ENCODE results near the gene CASK.
"Not testable (repeated sequence)": the region's sequence is repeated elsewhere in the genome, so short reads cannot be mapped to it uniquely, and the experiment has no call there.

Gene CASK

GRCh38 chrX:41616935-41617334 is 306.4 kb downstream of the CASK start:
- no peak for DNase-seq (ENCODE audit: low read depth)
- no peak for TF ChIP-seq CTCF (IDR thresholded peaks at IDR 0.05; ENCODE audit: low read depth, low read length, missing control alignments)
- no peak overlapping the region for H3K4me3 ChIP-seq (ENCODE audit: low read depth, low read length)
- in situ Hi-C loops (cut with HindIII; ENCODE audit: low sequenced_read_pairs): no loop called here

- DNase-seq (ENCODE audit: low read depth): no peak
- in situ Hi-C loops (cut with HindIII; ENCODE audit: low sequenced_read_pairs): no loop called here
- no peak overlapping the region for H3K4me3 ChIP-seq (ENCODE audit: low read depth, low read length)
- TF ChIP-seq CTCF (IDR thresholded peaks at IDR 0.05; ENCODE audit: low read depth, low read length, missing control alignments): no peak
Measured at GRCh38 chrX:41616255-41616654, 307.1 kb downstream of the CASK start.

- no peak for DNase-seq (ENCODE audit: low read depth)
- in situ Hi-C loops (cut with HindIII; ENCODE audit: low sequenced_read_pairs): no loop called here
- H3K4me3 ChIP-seq (ENCODE audit: low read depth, low read length): no peak overlapping the region
- no peak for TF ChIP-seq CTCF (IDR thresholded peaks at IDR 0.05; ENCODE audit: low read depth, low read length, missing control alignments)
Measured at GRCh38 chrX:41608244-41608643, 315.1 kb downstream of the CASK start.

GRCh38 chrX:41607264-41607832 is 316.0 kb downstream of the CASK start:
- no peak for DNase-seq (ENCODE audit: low read depth)
- no peak overlapping the region for H3K4me3 ChIP-seq (ENCODE audit: low read depth, low read length)
- in situ Hi-C loops (cut with HindIII; ENCODE audit: low sequenced_read_pairs): no loop called here
- no peak for TF ChIP-seq CTCF (IDR thresholded peaks at IDR 0.05; ENCODE audit: low read depth, low read length, missing control alignments)

GRCh38 chrX:41606057-41606456 is 317.3 kb downstream of the CASK start:
- in situ Hi-C loops (cut with HindIII; ENCODE audit: low sequenced_read_pairs); DNase-seq (ENCODE audit: low read depth); H3K4me3 ChIP-seq (ENCODE audit: low read depth, low read length): not testable (repeated sequence)

GRCh38 chrX:41604766-41605543 is 318.4 kb downstream of the CASK start:
- in situ Hi-C loops (cut with HindIII; ENCODE audit: low sequenced_read_pairs): no loop called here
- H3K4me3 ChIP-seq (ENCODE audit: low read depth, low read length): no peak overlapping the region
- no peak for TF ChIP-seq CTCF (IDR thresholded peaks at IDR 0.05; ENCODE audit: low read depth, low read length, missing control alignments)
- DNase-seq (ENCODE audit: low read depth): no peak

- no peak for DNase-seq (ENCODE audit: low read depth)
- no peak overlapping the region for H3K4me3 ChIP-seq (ENCODE audit: low read depth, low read length)
- no peak for TF ChIP-seq CTCF (IDR thresholded peaks at IDR 0.05; ENCODE audit: low read depth, low read length, missing control alignments)
- in situ Hi-C loops (cut with HindIII; ENCODE audit: low sequenced_read_pairs): no loop called here
Measured at GRCh38 chrX:41604177-41604576, 319.2 kb downstream of the CASK start.

Data from astrocyte of the cerebellum (primary cell).